Measurements from ENCODE around the gene DCTPP1. TPM values are rescaled to one million over a fixed set of nuclear protein-coding genes. Genes with fewer than 3 reads are reported as not detected.

Gene DCTPP1
- total RNA-seq, 4 donors from 2014 or later = 14.7 to 18.8 (median 17.9) TPM

DNA sequence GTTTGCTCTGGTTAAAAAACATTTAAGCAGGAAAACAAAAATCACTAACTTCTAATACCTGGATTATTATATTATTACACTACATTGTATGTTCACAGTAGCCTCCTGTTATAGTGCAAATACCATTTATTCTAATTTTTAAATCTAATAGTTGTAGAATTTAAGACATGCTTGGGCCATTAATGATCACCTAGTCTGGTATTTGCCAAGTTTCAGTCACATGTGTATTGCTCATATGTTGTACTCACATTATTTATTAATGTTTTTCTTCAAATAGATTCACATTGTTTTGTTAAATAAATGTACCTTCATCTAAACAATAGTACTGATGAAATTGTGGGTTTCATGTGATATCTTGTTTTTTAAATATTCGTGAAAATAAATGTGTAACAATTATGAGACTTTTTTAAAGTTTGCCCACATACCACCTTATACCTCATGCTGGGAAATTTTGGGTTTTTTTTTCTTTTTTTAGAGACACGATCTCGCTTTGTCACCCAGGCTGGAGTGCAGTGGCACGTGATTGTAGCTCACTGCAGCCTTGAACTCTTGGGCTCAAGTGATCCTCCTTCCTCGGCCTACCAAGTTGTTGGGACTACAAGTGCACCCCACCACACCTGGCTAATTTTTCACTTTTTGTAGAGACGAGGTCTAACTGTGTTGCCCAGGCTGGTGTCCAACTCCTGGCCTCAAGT lies 16.6 kb downstream of the DCTPP1 start:
- intact Hi-C loops (cut with DNase I; ENCODE audit: low total_unique reads) = no loop called here
- no peak for TF ChIP-seq POLR2A (IDR thresholded peaks at IDR 0.05)
- TF ChIP-seq, protein P1, sequence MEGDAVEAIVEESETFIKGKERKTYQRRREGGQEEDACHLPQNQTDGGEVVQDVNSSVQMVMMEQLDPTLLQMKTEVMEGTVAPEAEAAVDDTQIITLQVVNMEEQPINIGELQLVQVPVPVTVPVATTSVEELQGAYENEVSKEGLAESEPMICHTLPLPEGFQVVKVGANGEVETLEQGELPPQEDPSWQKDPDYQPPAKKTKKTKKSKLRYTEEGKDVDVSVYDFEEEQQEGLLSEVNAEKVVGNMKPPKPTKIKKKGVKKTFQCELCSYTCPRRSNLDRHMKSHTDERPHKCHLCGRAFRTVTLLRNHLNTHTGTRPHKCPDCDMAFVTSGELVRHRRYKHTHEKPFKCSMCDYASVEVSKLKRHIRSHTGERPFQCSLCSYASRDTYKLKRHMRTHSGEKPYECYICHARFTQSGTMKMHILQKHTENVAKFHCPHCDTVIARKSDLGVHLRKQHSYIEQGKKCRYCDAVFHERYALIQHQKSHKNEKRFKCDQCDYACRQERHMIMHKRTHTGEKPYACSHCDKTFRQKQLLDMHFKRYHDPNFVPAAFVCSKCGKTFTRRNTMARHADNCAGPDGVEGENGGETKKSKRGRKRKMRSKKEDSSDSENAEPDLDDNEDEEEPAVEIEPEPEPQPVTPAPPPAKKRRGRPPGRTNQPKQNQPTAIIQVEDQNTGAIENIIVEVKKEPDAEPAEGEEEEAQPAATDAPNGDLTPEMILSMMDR (IDR thresholded peaks at IDR 0.05) = no peak
- no peak overlapping the region for H3K4me3 ChIP-seq (ENCODE audit: low read depth, poor library complexity, severe bottlenecking)
- 75 to 78% methylated on average over 6 of the region's 6 CpGs for WGBS, 2 donors
- DNase-seq (ENCODE audit: low spot score in 2 of 2) = no peak

DNA sequence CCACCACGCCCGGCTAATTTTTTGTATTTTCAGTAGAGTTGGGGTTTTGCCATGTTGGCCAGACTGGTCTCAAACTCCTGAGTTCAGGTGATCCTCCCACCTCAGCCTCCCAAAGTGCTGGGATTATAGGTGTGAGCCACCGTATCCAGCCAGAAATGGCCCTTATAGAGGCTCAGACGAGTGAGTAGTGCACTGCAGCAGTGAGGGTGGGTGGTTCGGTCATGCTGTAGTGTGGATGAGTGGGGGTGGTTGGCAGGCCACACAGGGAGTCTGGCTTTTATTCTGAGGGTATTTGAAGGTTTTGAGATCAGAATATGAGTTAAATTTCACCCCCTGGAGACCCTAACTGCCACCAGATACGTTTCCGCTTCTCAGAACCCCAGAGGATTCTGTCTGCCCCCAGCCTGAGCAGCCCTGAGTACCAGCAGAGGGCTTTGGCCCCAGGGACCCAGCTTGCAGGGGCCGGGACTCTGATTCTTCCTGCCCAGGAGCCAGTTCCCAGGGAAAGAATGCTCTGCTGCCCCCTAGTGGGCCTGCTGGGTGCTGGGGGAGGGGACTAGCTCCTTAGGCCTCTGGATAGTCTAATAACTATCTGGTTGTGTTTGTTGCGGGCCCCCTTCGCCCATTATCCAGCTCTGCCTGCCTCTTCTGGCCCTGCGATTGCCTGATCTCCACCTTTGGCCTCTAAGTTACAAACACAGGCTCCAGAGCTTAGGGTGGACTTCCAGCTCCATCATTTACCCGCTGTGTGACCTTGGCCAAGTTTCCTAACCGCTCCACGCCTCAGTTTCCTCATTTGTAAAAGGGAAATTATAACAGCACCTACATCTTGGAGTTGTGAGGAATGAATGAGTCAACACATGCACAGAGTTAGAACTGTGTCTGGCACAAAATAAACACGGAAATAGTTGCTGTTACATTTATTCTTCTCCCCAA lies 20.4 kb downstream of the DCTPP1 start:
- intact Hi-C loops (cut with DNase I; ENCODE audit: low total_unique reads) = no loop called here
- peak; percentile 88 to 98 for DNase-seq (ENCODE audit: low spot score in 2 of 2)
- WGBS, 2 donors = 38 to 48% methylated on average over 12 to 15 of the region's 15 CpGs
- no peak overlapping the region for H3K4me3 ChIP-seq (ENCODE audit: low read depth, poor library complexity, severe bottlenecking)
- TF ChIP-seq POLR2A (IDR thresholded peaks at IDR 0.05) = no peak
- TF ChIP-seq, protein P1 (IDR thresholded peaks at IDR 0.05) = peak in 1 of 3 donors; percentile 70

DNA sequence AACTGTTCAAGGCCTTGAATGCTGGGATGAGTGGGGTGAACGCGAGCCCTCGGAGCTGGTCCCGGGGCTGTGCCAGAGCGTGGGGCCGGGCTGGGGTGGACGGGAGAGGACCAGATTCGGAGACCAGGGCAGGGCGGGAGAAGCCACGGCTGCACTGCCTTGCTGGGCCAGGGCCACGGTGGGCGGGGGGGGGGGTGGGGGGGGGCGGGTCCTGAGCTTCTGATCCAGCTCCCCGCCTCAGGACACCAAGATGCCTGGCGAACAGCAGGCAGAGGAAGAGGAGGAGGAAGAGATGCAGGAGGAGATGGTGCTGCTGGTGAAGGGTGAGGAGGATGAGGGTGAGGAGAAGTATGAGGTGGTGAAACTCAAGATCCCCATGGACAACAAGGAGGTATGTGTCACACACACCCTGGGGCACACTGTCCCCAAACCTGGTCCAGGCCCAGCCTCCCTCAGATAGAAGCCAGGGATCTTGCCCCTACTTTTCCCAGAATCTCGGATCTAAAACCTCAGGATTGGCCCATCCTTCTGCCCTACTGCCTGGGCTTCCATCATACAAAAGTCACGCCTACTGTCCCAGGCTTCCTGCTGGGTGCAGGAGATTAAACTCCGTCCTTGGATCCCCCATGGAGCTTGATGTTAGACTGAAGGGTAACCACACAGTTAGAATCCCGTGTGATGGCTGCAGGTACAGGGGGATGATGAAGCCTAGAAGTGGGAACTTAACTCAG lies 21.9 kb downstream of the DCTPP1 start:
- DNase-seq (ENCODE audit: low spot score in 2 of 2) = no peak
- intact Hi-C loops (cut with DNase I; ENCODE audit: low total_unique reads) = no loop called here
- WGBS, 2 donors = 10 to 16% methylated on average over 10 to 19 of the region's 19 CpGs

DNA sequence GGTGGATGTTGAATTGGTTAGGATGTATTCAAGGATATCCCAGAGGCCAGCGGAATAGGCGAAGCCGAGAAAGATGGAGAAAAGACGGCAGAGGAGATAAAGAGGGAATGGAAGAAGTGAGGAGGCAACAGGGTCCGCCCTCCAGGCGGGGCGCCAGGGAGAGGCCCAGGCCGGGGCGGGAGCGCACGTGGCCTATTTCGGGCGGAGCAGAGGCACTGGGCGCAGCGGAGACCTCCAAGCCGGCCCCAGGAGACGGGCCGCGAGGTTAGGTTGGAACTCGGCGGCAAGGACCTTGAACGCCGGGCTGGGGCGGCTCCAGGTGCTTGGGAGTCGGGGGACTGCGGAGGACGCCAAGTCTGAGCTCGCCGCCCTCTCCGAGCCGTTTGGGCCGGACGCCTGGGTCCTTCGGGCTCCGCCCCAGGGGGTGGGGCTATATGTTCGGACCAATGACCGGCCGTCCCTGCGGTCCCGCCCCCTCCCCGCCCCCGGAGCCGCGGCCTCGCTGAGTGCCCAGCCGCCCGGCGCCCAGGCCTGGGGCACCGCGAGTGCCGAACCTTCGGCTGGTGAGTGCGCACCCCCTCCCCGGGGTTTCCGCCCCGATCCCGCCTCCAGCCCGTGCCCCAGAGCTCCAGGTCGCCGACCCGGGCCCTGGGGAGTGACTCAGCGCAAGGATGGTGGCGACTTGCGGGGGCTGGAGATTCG lies 22.6 kb downstream of the DCTPP1 start, which contains the start of gene ZNF771:
Gene ZNF771, plus strand, starts transcription at position 505 of the 702 bp plus-strand sequence. CDS start 448 bp downstream, outside the sequence.
- peak; percentile 91 to 98 for DNase-seq (ENCODE audit: low spot score in 2 of 2)
- TF ChIP-seq, protein P1 (IDR thresholded peaks at IDR 0.05) = peak in 1 of 3 donors; percentile 5
- TF ChIP-seq POLR2A (IDR thresholded peaks at IDR 0.05) = no peak
- 0 to 1% methylated on average over 35 to 37 of the region's 65 CpGs for WGBS, 2 donors
- intact Hi-C loops (cut with DNase I; ENCODE audit: low total_unique reads) = no loop called here
- H3K4me3 ChIP-seq (ENCODE audit: low read depth, poor library complexity, severe bottlenecking) = peak within 1 kb of the TSS; percentile 56

More for the DNA sequence above, 21.9 kb downstream of the DCTPP1 start:
- no peak for TF ChIP-seq POLR2A (IDR thresholded peaks at IDR 0.05)
- TF ChIP-seq, protein P1 (IDR thresholded peaks at IDR 0.05) = no peak
- H3K4me3 ChIP-seq (ENCODE audit: low read depth, poor library complexity, severe bottlenecking) = peak overlapping the region; percentile 56

DNA sequence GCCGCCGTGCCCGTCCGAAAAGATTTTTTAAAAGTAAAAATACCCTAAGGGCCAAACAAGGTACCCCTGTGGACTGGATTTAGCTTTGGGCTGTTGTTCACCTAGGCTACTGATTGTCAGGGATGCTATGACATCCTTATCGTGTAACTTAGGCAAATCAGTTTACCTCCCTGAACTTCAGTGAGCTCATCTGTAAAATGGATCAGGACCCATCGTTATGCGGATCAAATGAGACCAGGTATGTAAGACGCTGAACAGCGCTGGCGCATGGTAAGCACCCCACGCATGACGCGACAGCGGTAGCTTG lies 23.1 kb downstream of the DCTPP1 start:
- DNase-seq (ENCODE audit: low spot score in 2 of 2) = no peak
- WGBS, 2 donors = 10 to 11% methylated on average over 14 of the region's 14 CpGs
- H3K4me3 ChIP-seq (ENCODE audit: low read depth, poor library complexity, severe bottlenecking) = peak overlapping the region; percentile 56
- TF ChIP-seq POLR2A (IDR thresholded peaks at IDR 0.05) = no peak
- TF ChIP-seq, protein P1 (IDR thresholded peaks at IDR 0.05) = no peak
- intact Hi-C loops (cut with DNase I; ENCODE audit: low total_unique reads) = no loop called here

Data from lower leg skin (tissue), 4 donors.